Right lobe of liver (tissue), 4 donors: ENCODE results near the gene CORO1A.
"Not testable (repeated sequence)": the region's sequence is repeated elsewhere in the genome, so short reads cannot be mapped to it uniquely, and the experiment has no call there.

Source experiments
- CTCF ChIP-seq, 4 donors: fragments of 200-600 bp in 3 of 4; fragments of 450-650 bp in 1 of 4; IDR thresholded peaks; one replicate each; pipeline versions ENCODE4 v1.5.1 to v1.8.0; 2016 to 2022; ENCODE audit warnings: antibody characterized with exemption in 4 of 4, mild to moderate bottlenecking in 2 of 4
- POLR2A ChIP-seq: fragments of 450-650 bp; IDR thresholded peaks from one replicate; pipeline ENCODE4 v1.6.1; 2017; ENCODE audit warnings: antibody characterized with exemption, mild to moderate bottlenecking
- donor health status: DM: no; HTN: no; CAD: no.
- donor health status: DM: no; HTN: no; CAD: no.
- donor health status: DM: no; HTN: yes; CAD: no.

- not testable (repeated sequence) for TF ChIP-seq POLR2A; CTCF (IDR thresholded peaks at IDR 0.05)
These were observed 33.7 kb downstream of the CORO1A start for GRCh38 chr16:30217082-30217481.
